SIG-M5 (cell line): ENCODE data around the gene RNF175.
"Not testable (repeated sequence)": the region's sequence is repeated elsewhere in the genome, so short reads cannot be mapped to it uniquely, and the experiment has no call there.

Source experiments
- DNase-seq: peaks from one replicate; lab custom pipeline; 2025; lab: John Stamatoyannopoulos, UW

Gene RNF175

DNA sequence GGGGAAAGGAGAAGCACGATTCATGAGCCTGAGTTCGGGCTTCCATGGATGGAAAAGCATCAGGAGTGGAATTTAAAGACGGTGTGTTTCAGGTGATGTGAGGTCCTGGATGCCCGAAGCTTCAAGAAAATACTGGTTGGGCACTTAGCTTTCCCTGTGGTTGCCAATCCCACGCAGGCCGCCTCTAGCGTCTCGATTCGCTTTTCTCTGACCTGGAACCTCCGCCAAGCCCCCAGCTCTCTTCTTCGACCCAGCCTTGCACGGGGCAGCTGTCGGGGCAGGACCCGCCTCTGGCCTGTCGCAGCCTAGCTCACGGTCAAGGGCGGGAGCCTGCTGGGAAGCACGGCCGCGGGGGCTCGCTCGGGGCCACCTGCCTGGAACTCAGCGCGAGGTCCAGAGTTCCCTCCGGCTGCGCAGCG lies 76.1 kb downstream of the RNF175 start:
- no peak for DNase-seq

DNA sequence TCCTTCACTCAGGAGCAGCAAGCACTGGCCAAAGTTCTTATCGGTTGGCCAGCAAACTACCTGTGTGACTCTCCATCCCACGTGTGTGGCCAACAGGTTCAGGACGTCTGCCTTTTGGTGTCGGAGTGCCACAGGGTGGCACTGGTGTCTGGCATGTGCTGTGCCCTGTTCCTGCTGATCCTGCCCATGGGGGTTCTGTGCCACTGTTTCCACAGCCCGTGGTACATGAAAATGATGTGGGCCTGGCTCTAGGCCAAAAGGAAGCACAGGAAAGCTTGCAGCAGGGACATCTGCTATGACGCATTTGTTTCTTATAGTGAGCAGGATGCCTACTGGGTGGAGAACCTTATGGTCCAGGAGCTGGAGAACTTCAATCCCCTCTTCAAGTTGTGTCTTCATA lies 80.3 kb downstream of the RNF175 start:
- no peak for DNase-seq

DNA sequence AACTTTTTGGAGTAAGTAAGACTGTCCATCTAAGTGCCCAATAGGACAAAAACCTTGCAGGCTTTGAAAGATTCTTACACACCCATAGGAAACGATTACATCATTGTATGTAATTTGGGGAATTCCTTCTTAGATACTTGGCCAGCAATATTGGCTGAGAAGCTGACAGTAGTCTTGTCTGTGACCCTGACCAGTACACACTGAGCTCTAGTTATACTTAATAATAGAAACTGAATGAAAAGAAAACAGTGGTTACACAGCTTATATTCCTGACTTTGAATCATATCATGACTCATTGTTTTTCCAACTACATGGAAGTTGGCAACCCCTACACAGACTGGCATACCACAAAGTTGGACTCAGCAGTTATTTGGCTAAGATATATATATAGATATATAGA lies 82.8 kb downstream of the RNF175 start:
- no peak for DNase-seq

DNA sequence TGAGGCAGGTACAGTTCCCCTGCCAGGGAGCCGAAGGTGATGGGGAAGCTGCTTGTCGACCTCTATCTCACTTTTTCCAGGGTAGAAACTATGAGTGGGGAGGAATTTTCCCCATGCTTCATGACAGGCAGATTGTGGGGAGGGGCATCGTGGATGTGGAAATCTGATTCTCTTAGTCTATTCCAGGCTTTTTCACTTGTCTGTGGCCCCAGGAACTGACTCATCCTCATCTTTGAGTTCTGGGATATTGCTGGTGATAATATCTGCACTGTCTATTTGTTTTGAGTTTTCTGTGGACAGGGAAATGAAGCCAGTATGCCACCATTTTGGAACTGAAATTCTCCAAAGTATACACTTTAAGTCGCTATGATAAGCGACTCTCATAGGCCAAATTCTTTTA lies 83.3 kb downstream of the RNF175 start:
- no peak for DNase-seq

DNA sequence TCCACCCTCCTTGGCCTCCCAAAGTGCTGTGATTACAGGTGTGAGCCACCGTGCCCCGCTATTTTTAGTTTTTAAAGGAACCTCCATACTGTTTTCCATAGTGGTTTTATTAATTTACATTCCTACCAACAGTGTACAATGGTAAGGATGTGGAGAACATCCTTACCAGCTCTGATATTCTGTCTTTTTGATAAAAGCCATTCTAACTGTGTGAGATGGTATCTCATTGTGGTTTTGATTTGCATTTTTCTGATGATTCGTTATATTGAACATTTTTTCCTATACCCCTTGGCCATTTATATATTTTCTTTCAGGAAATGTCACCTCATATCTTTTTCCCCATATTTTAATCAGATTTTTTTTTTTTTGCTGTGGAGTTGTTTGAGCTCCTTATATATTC lies 90.0 kb downstream of the RNF175 start:
- DNase-seq, result no peak

DNA sequence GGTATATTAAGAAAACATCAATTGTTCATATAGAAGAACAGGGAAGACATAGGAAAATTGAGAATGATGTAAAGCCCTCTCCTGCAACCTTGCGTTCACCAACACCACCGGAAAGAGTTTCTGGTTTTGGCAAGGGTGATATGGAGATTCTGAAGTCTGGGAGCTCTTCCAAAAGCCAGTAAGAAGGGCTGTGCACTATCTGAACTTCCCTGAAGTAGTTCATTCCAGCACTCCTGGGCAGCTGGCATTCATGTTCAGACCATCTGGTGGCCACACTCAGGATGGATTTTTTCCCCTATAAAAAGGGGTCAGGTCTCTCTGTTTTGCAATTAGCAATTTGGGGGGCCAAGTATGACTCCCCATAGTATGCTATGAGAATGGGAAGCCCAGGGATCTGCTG lies 91.2 kb downstream of the RNF175 start:
- DNase-seq, result no peak

DNA sequence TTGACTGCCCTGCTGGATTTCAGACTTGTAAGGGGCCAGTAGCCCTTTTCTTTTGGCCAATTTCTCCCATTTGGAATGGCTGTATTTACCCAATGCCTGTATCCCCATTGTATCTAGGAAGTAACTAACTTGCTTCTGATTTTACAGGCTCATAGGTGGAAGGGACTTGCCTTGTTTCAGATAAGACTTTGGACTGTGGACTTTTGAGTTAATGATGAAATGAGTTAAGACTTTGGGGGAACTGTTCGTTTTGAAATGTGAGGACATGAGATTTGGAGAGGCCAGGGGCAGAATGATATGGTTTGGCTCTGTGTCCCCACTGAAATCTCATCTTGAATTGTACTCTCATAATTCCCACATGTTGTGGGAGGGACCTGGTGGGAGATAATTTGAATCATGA lies 93.3 kb downstream of the RNF175 start:
- not testable (repeated sequence) for DNase-seq

DNA sequence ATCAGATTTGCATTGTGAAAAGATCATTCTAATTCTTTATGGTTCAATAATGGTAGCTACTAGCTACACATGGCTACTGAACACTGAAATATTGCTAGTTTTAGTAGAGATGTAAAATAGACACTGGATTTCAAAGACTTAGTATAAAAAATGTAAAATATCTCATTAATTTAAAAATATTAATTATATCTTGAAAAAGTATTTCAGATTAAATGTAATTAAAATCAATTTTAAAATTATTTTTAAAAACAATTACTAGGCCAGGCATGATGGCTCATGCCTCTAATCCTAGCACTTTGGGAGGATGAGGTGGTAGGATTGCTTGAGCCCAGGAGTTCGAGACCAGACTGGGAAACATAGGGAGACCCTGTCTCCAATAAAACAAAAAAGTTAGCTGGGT lies 96.2 kb downstream of the RNF175 start:
- no peak for DNase-seq

DNA sequence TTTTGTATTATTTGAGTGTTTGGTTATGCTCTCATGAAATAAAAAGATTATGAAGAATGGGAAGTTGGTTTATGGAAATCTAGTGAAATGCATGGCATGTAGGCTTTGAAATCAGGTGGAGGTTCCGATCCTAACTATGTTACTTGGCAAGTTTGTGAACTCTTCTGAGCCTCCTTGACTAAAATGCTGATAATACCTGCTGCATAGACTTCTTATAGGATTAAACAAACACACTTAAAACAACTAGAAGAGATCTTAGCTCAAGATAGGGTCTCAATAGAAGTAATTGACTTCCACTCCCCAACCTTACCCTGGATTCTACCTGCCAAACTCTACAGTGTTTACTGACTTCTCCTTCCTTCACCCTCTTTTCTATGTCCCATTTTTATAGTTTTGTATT lies 97.9 kb downstream of the RNF175 start:
- no peak for DNase-seq

DNA sequence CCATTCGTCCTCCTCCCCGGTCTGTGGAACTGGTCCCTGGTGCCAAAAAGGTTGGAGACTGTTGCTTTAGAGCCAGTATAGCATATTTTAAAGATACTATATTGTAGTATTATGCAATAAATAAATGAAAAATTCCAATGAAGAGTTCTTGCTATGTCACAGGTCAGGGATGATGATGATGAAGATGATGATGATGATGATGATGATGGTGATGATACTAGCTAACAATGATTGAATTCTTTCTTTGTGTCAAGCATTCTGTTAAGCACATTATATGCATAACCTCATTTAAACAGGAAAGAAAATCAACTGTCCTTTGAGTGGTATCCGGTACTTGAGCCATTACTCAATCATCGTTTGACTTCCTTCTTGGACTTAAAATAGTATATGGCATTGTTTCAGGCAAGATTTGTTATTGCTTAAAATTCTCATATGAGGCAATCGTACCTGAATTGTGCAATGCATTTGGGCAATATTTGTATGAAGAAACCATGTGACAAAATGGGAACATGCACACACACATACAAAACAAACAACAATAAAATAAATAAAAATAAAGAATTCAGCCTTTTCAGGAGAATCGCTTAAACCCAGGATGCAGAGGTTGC lies 98.5 kb downstream of the RNF175 start:
- DNase-seq, result peak; percentile 80
